ENCODE measurements around the gene RNF133. TPM values are rescaled to one million over a fixed set of nuclear protein-coding genes. Genes with fewer than 3 reads are reported as not detected.
"Not testable (repeated sequence)": the region's sequence is repeated elsewhere in the genome, so short reads cannot be mapped to it uniquely, and the experiment has no call there.

RNF133 gene
- total and polyA plus RNA-seq, 9 of the 15 experiments (the other 6 are each of a cell fraction or from before 2014, with no cell fraction given), result not detected

GRCh38 chr7:122682815-122683550 is 15.9 kb downstream of the RNF133 start:
- Histone ChIP-seq H3K9me1 (ENCODE audit: control insufficient read depth, insufficient read depth, low read length) (no peaks in the 10 kb centered on the region), H3K9ac (ENCODE audit: insufficient read depth in 1 of 2, low read depth in 2 of 2, low read length in 2 of 2) (no peak overlapping the region), H3K27me3 (ENCODE audit: control insufficient read depth in 2 of 2, insufficient read depth in 2 of 2, low read length in 2 of 2) (no peaks in the 10 kb centered on the region), H3K4me1 (replicated peaks in 1 of 2; ENCODE audit: control insufficient read depth in 2 of 2, insufficient read depth in 2 of 2, low read length in 2 of 2) (no peaks in the 10 kb centered on the region), H3K4me3 (no peak overlapping the region), H3K4me2 (ENCODE audit: insufficient read depth, low read length) (no peak overlapping the region), H4K20me1 (replicated peaks; ENCODE audit: control insufficient read depth, insufficient read depth, low read length) (no peaks in the 10 kb centered on the region), H3K9me3 (replicated peaks; ENCODE audit: control insufficient read depth, insufficient read depth, low read depth, low read length) (no peaks in the 10 kb centered on the region), H3K27ac (ENCODE audit: extremely low read depth, low read depth, low read length) (no peak overlapping the region), H2AFZ (ENCODE audit: low read depth, low read length) (no peak overlapping the region), H3K36me3 (ENCODE audit: control insufficient read depth, insufficient read depth, low read length) (no peaks in the 10 kb centered on the region), H3K79me2 (ENCODE audit: control insufficient read depth, insufficient read depth, low read length) (no peaks in the 10 kb centered on the region)
- no peak for ATAC-seq
- in situ Hi-C loops (cut with MboI) (no loop called here), intact Hi-C loops (cut with micrococcal nuclease) (no loop called here)
- TF ChIP-seq SRSF7 (optimal IDR thresholded peaks at IDR 0.05; ENCODE audit: low read depth, low read length) (no peak), MIER1 (IDR thresholded peaks at IDR 0.05; ENCODE audit: low read depth) (no peak)
- DNase-seq (ENCODE audit: extremely low read depth in 1 of 4, low spot score in 3 of 4), result no peak
- POLR2A ChIA-PET, result no interaction called here
- CTCF ChIA-PET (ENCODE audit: low intra/inter-chr PET ratio), result no interaction called here
- FAIRE-seq, result no peak
- no TSS peak for BruUV-seq (replicated peaks)
- 0% methylated on average over 8 of the region's 8 CpGs for WGBS (ENCODE audit: insufficient coverage, low coverage, missing lambda C conversion rate)

GRCh38 chr7:122681186-122681585 is 17.7 kb downstream of the RNF133 start:
- H3K4me1 ChIP-seq (replicated peaks in 1 of 2; ENCODE audit: control insufficient read depth in 2 of 2, insufficient read depth in 2 of 2, low read length in 2 of 2); POLR2A ChIA-PET; intact Hi-C loops (cut with micrococcal nuclease); H2AFZ ChIP-seq (ENCODE audit: low read depth, low read length); H3K9ac ChIP-seq (ENCODE audit: insufficient read depth in 1 of 2, low read depth in 2 of 2, low read length in 2 of 2); CTCF ChIA-PET (ENCODE audit: low intra/inter-chr PET ratio); FAIRE-seq; H3K4me3 ChIP-seq; H3K27me3 ChIP-seq (ENCODE audit: control insufficient read depth in 2 of 2, insufficient read depth in 2 of 2, low read length in 2 of 2); BruUV-seq (replicated peaks); H3K9me1 ChIP-seq (ENCODE audit: control insufficient read depth, insufficient read depth, low read length); H3K79me2 ChIP-seq (ENCODE audit: control insufficient read depth, insufficient read depth, low read length); H3K36me3 ChIP-seq (ENCODE audit: control insufficient read depth, insufficient read depth, low read length); DNase-seq (ENCODE audit: extremely low read depth in 1 of 4, low spot score in 3 of 4); ATAC-seq; H3K9me3 ChIP-seq (replicated peaks; ENCODE audit: control insufficient read depth, insufficient read depth, low read depth, low read length); H4K20me1 ChIP-seq (replicated peaks; ENCODE audit: control insufficient read depth, insufficient read depth, low read length); H3K4me2 ChIP-seq (ENCODE audit: insufficient read depth, low read length); H3K27ac ChIP-seq (ENCODE audit: extremely low read depth, low read depth, low read length); in situ Hi-C loops (cut with MboI): not testable (repeated sequence)
- 3% methylated on average over 16 of the region's 16 CpGs for WGBS (ENCODE audit: insufficient coverage, low coverage, missing lambda C conversion rate)

Measured in K562 (cell line).